ENCODE measurements around the gene DIP2A. TPM values are rescaled to one million over a fixed set of nuclear protein-coding genes. Genes with fewer than 3 reads are reported as not detected.

The DIP2A gene
- total and polyA plus RNA-seq, 2 experiments from 2014 or later = 19.8 to 24.6 TPM

- Histone ChIP-seq H3K9me2 (replicated peaks; ENCODE audit: insufficient read depth) (no peaks in the 10 kb centered on the region), H3K36me3 (replicated peaks; ENCODE audit: insufficient read depth, low read depth) (no peaks in the 10 kb centered on the region), H3K4me3 (no peak overlapping the region), H3K4me1 (ENCODE audit: insufficient read depth) (no peaks in the 10 kb centered on the region), H3K4me2 (no peak overlapping the region), H3K9me3 (ENCODE audit: low read depth) (no peaks in the 10 kb centered on the region), H3K79me2 (no peaks in the 10 kb centered on the region), H3K27ac (no peak overlapping the region), H2AFZ (no peak overlapping the region), H4K20me1 (ENCODE audit: insufficient read depth, poor library complexity, severe bottlenecking) (no peaks in the 10 kb centered on the region), H3K27me3 (no peaks in the 10 kb centered on the region)
- no peak for TF ChIP-seq CTCF (IDR thresholded peaks at IDR 0.05; ENCODE audit: poor library complexity)
- no peak for TF ChIP-seq EZH2 (IDR thresholded peaks at IDR 0.05; ENCODE audit: borderline replicate concordance)
- TF ChIP-seq EZH2phosphoT487 (IDR thresholded peaks at IDR 0.05; ENCODE audit: low read depth, severe bottlenecking, unreplicated experiment) = no peak
- DNase-seq (ENCODE audit: low spot score) = no peak
- WGBS (ENCODE audit: low lambda C conversion rate, missing lambda C conversion rate) = 98% methylated on average over 14 of the region's 15 CpGs
These were observed 88.1 kb downstream of the DIP2A start for GRCh38 chr21:46546799-46547198.

- DNase-seq (ENCODE audit: low spot score) = no peak
- no peaks in the 10 kb centered on the region for H3K36me3 ChIP-seq (replicated peaks; ENCODE audit: insufficient read depth, low read depth)
These were observed 91.0 kb downstream of the DIP2A start for GRCh38 chr21:46549650-46550049.

DNA sequence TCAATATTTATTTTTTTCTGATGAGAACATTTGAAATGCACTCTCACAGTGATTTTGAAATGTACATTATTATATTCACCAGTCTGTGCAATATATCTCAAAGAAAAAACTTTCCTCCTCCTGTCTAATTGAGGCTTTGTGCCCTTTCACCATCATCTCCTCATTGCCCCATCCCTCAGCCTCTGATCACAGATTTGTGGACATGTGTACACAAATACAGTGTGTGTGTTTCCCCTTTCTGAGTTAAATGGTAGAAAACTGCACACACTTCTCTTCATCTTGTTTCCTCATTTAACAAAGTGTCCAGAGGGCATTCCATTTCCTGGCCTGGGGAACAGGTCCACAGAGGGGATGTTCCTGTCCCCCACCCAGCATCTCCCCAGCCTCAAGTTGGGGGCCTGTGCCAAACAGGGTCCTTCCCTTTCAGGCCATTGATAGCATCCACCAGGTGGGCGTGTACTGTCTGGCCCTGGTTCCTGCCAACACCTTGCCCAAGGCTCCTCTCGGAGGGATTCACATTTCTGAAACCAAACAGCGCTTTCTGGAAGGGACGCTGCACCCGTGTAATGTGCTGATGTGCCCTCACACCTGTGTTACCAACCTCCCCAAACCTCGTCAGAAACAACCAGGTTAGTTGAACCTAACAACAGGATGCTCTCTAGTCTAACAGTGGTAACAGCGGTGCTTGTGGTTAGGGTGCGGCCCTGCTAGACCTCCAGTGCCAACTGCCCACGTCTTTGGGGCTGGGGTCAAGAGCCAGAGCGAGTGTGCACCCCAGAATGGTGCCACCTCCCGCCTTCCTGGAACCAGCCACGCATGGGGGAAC lies 91.6 kb downstream of the DIP2A start:
- no peak for DNase-seq (ENCODE audit: low spot score)
- H2AFZ ChIP-seq = no peak overlapping the region
- H3K27ac ChIP-seq = no peak overlapping the region
- no peaks in the 10 kb centered on the region for H3K9me2 ChIP-seq (replicated peaks; ENCODE audit: insufficient read depth)
- H3K4me2 ChIP-seq = no peak overlapping the region
- WGBS (ENCODE audit: low lambda C conversion rate, missing lambda C conversion rate) = 95% methylated on average over 11 of the region's 12 CpGs
- no peaks in the 10 kb centered on the region for H3K79me2 ChIP-seq
- no peaks in the 10 kb centered on the region for H3K4me1 ChIP-seq (ENCODE audit: insufficient read depth)
- no peak overlapping the region for H3K4me3 ChIP-seq
- no peaks in the 10 kb centered on the region for H3K36me3 ChIP-seq (replicated peaks; ENCODE audit: insufficient read depth, low read depth)
- no peaks in the 10 kb centered on the region for H4K20me1 ChIP-seq (ENCODE audit: insufficient read depth, poor library complexity, severe bottlenecking)
- no peak for TF ChIP-seq CTCF (IDR thresholded peaks at IDR 0.05; ENCODE audit: poor library complexity)
- no peak for TF ChIP-seq EZH2phosphoT487 (IDR thresholded peaks at IDR 0.05; ENCODE audit: low read depth, severe bottlenecking, unreplicated experiment)
- TF ChIP-seq EZH2 (IDR thresholded peaks at IDR 0.05; ENCODE audit: borderline replicate concordance) = no peak
- no peaks in the 10 kb centered on the region for H3K27me3 ChIP-seq
- no peaks in the 10 kb centered on the region for H3K9me3 ChIP-seq (ENCODE audit: low read depth)

More at GRCh38 chr21:46549650-46550049, 91.0 kb downstream of the DIP2A start:
- H3K9me2 ChIP-seq (replicated peaks; ENCODE audit: insufficient read depth) = no peaks in the 10 kb centered on the region
- WGBS (ENCODE audit: low lambda C conversion rate, missing lambda C conversion rate) = 96% methylated on average over 18 of the region's 18 CpGs
- no peak overlapping the region for H3K4me3 ChIP-seq
- no peaks in the 10 kb centered on the region for H3K27me3 ChIP-seq
- H2AFZ ChIP-seq = no peak overlapping the region
- no peak overlapping the region for H3K4me2 ChIP-seq
- H3K9me3 ChIP-seq (ENCODE audit: low read depth) = no peaks in the 10 kb centered on the region
- no peaks in the 10 kb centered on the region for H3K4me1 ChIP-seq (ENCODE audit: insufficient read depth)
- no peak overlapping the region for H3K27ac ChIP-seq
- H4K20me1 ChIP-seq (ENCODE audit: insufficient read depth, poor library complexity, severe bottlenecking) = no peaks in the 10 kb centered on the region
- TF ChIP-seq EZH2 (IDR thresholded peaks at IDR 0.05; ENCODE audit: borderline replicate concordance) = no peak
- TF ChIP-seq CTCF (IDR thresholded peaks at IDR 0.05; ENCODE audit: poor library complexity) = no peak
- TF ChIP-seq EZH2phosphoT487 (IDR thresholded peaks at IDR 0.05; ENCODE audit: low read depth, severe bottlenecking, unreplicated experiment) = no peak
- no peaks in the 10 kb centered on the region for H3K79me2 ChIP-seq

All from hepatocyte (in vitro differentiated cells).